Neural cell (in vitro differentiated cells): ENCODE measurements around the gene DOK7. TPM values are rescaled to one million over a fixed set of nuclear protein-coding genes. Genes with fewer than 3 reads are reported as not detected.

Source experiments
- H2AFZ ChIP-seq: fragments of 200-600, 300-800 bp; sonication (generic), shearing (Covaris generic); 2 replicates; pipeline ENCODE4 v1.6.0; 2014; ENCODE audit warnings: low read depth, mild to moderate bottlenecking, antibody characterized with exemption, low read length, moderate library complexity
- H3F3A ChIP-seq: fragments of 200-600 bp; shearing (Covaris generic); 2 replicates; pipeline ENCODE4 v1.6.1; 2016; ENCODE audit warnings: mild to moderate bottlenecking, moderate library complexity, mixed read lengths, antibody characterized with exemption, low read length; ENCODE audit not compliant: insufficient read depth, poor library complexity, severe bottlenecking
- H3K27ac ChIP-seq: fragments of 200-600, 300-800 bp; sonication (generic), shearing (Covaris generic); 2 replicates; pipeline ENCODE4 v1.5.1; 2014; ENCODE audit warnings: mild to moderate bottlenecking, low read length, moderate library complexity
- H3K27me3 ChIP-seq: fragments of 300-800, 200-600 bp; sonication (generic), shearing (Covaris generic); 2 replicates; pipeline ENCODE4 v1.6.0; 2014; ENCODE audit warnings: mild to moderate bottlenecking, low read depth, low read length, moderate library complexity; ENCODE audit not compliant: insufficient read depth
- H3K36me3 ChIP-seq: fragments of 300-800, 200-600 bp; sonication (generic), shearing (Covaris generic); 2 replicates; pipeline ENCODE4 v1.5.1; 2014; ENCODE audit warnings: mild to moderate bottlenecking, antibody characterized with exemption, low read length, moderate library complexity; ENCODE audit not compliant: insufficient read depth
- H3K4me2 ChIP-seq: fragments of 300-800, 200-600 bp; sonication (generic), shearing (Covaris generic); 2 replicates; pipeline ENCODE4 v1.6.0; 2014; ENCODE audit warnings: mild to moderate bottlenecking, low read length
- H3K4me3 ChIP-seq: fragments of 300-800, 200-600 bp; sonication (generic), shearing (Covaris generic); 2 replicates; pipeline ENCODE4 v1.5.1; 2014; ENCODE audit warnings: mild to moderate bottlenecking, low read length, moderate library complexity
- H3K79me2 ChIP-seq: fragments of 200-600 bp; shearing (Covaris generic); replicated peaks from 2 replicates; pipeline ENCODE4 v1.6.0; 2014; ENCODE audit warnings: mild to moderate bottlenecking, low read length, moderate library complexity; ENCODE audit not compliant: insufficient read depth
- H3K9ac ChIP-seq: fragments of 300-800, 200-600 bp; sonication (generic), shearing (Covaris generic); 2 replicates; pipeline ENCODE4 v1.6.1; 2016; ENCODE audit warnings: mild to moderate bottlenecking, low read length, mixed read lengths
- H3K9me2 ChIP-seq: fragments of 200-600 bp; shearing (Covaris generic); 2 replicates; pipeline ENCODE4 v1.6.1; 2016; ENCODE audit warnings: mild to moderate bottlenecking, low read length, mixed read lengths; ENCODE audit not compliant: insufficient read depth
- H3K9me3 ChIP-seq: fragments of 200-600, 300-800 bp; sonication (generic), shearing (Covaris generic); 2 replicates; pipeline ENCODE4 v1.6.1; 2016; ENCODE audit warnings: mild to moderate bottlenecking, mixed run types, low read length, moderate library complexity, mixed read lengths
- H4K20me1 ChIP-seq: fragments of 200-600 bp; shearing (Covaris generic); 2 replicates; pipeline ENCODE4 v1.6.1; 2016; ENCODE audit warnings: mild to moderate bottlenecking, mixed run types; ENCODE audit not compliant: insufficient read depth
- CTCF ChIP-seq: fragments of 450-650 bp; IDR thresholded peaks from 2 replicates; pipeline ENCODE4 v1.5.1; 2014; ENCODE audit warnings: antibody characterized with exemption, mild to moderate bottlenecking, moderate library complexity; ENCODE audit not compliant: poor library complexity, severe bottlenecking
- EZH2 ChIP-seq: fragments of 200-600, 300-800 bp; shearing (Covaris generic), sonication (generic); IDR thresholded peaks from 2 replicates; pipeline ENCODE4 v1.6.1; 2014; ENCODE audit warnings: antibody characterized with exemption, low read length, borderline replicate concordance, mild to moderate bottlenecking; ENCODE audit not compliant: insufficient read depth, poor library complexity, severe bottlenecking
- MXI1 ChIP-seq: fragments of 450-650 bp; conservative IDR thresholded peaks from 2 replicates; pipeline ENCODE4 v1.6.1; 2014; ENCODE audit warnings: antibody characterized with exemption, mild to moderate bottlenecking; ENCODE audit not compliant: poor library complexity, severe bottlenecking
- POLR2AphosphoS5 ChIP-seq: IDR thresholded peaks from 2 replicates; pipeline ENCODE4 v1.6.1; 2012
- RAD21 ChIP-seq: fragments of 450-650 bp; conservative IDR thresholded peaks from 2 replicates; pipeline ENCODE4 v1.6.1; 2014; ENCODE audit warnings: antibody characterized with exemption, mild to moderate bottlenecking, moderate library complexity
- REST ChIP-seq: IDR thresholded peaks from 2 replicates; pipeline ENCODE4 v1.6.1; 2012; ENCODE audit warnings: borderline replicate concordance
- SMC3 ChIP-seq: fragments of 450-650 bp; conservative IDR thresholded peaks from 2 replicates; pipeline ENCODE4 v1.6.1; 2014; ENCODE audit warnings: antibody characterized with exemption, mild to moderate bottlenecking, moderate library complexity; ENCODE audit not compliant: poor library complexity
- TAF1 ChIP-seq: IDR thresholded peaks from 2 replicates; pipeline ENCODE4 v1.6.1; 2012; ENCODE audit warnings: low read depth
- polyA plus RNA-seq: library from polyadenylated mRNA; depleted of rRNA; stranded (reverse); fragments of >200 nt; gene quantifications from 2 replicates; pipeline ENCODE4 v1.2.3, GENCODE V29; 2014

DOK7 gene
- polyA plus RNA-seq, 1 donor from 2014 or later, result 0.66 TPM

- Histone ChIP-seq H3K36me3 (no peaks in the 10 kb centered on the region), H3K4me3 (no peak overlapping the region), H4K20me1 (no peaks in the 10 kb centered on the region), H3K27me3 (no peaks in the 10 kb centered on the region), H3K9ac (no peak overlapping the region), H3K79me2 (no peaks in the 10 kb centered on the region), H3K9me3 (no peaks in the 10 kb centered on the region), H3K9me2 (no peaks in the 10 kb centered on the region), H3K4me2 (no peak overlapping the region), H3F3A (no peaks in the 10 kb centered on the region), H2AFZ (no peak overlapping the region), H3K27ac (no peak overlapping the region)
- TF ChIP-seq MXI1, result no peak
- TF ChIP-seq CTCF, result no peak
- no peak for TF ChIP-seq EZH2
- TF ChIP-seq SMC3, result no peak
- no peak for TF ChIP-seq TAF1
- no peak for TF ChIP-seq POLR2AphosphoS5
- TF ChIP-seq RAD21, result no peak
- TF ChIP-seq REST, result no peak
Measured at GRCh38 chr4:3485011-3485791, 22.1 kb downstream of the DOK7 start.

- TF ChIP-seq EZH2, result no peak
- TF ChIP-seq REST, result no peak
- TF ChIP-seq CTCF, result no peak
- TF ChIP-seq MXI1, result no peak
- no peak for TF ChIP-seq TAF1
- no peak for TF ChIP-seq SMC3
- no peak for TF ChIP-seq POLR2AphosphoS5
Measured at GRCh38 chr4:3485886-3486540, 22.9 kb downstream of the DOK7 start.

More at GRCh38 chr4:3485886-3486540, 22.9 kb downstream of the DOK7 start:
- H3K27ac ChIP-seq, result no peak overlapping the region
- H3K9me3 ChIP-seq, result no peaks in the 10 kb centered on the region
- no peaks in the 10 kb centered on the region for H3K36me3 ChIP-seq
- H3K79me2 ChIP-seq, result no peaks in the 10 kb centered on the region
- no peaks in the 10 kb centered on the region for H4K20me1 ChIP-seq
- H2AFZ ChIP-seq, result no peak overlapping the region
- no peak overlapping the region for H3K9ac ChIP-seq
- no peak overlapping the region for H3K4me2 ChIP-seq
- H3K4me3 ChIP-seq, result no peak overlapping the region
- no peaks in the 10 kb centered on the region for H3K9me2 ChIP-seq
- H3K27me3 ChIP-seq, result no peaks in the 10 kb centered on the region
- H3F3A ChIP-seq, result no peaks in the 10 kb centered on the region
